ENCODE results near the gene IGFL2.
"Not testable (repeated sequence)": the region's sequence is repeated elsewhere in the genome, so short reads cannot be mapped to it uniquely, and the experiment has no call there.

Gene IGFL2

GRCh38 chr19:46147791-46148288, at the start of gene IGFL2:
Gene IGFL2, plus strand, starts transcription at chr19:46148238. Its CDS starts 41 bp downstream, at chr19:46148279.
- no peak for DNase-seq

- DNase-seq = no peak
Observed at GRCh38 chr19:46100344-46100743, 47.7 kb upstream of the IGFL2 start.

- DNase-seq = no peak
Observed at GRCh38 chr19:46101293-46101692, 46.7 kb upstream of the IGFL2 start.

GRCh38 chr19:46102333-46102732, 45.7 kb upstream of the IGFL2 start:
- DNase-seq = not testable (repeated sequence)

GRCh38 chr19:46107371-46107770, 40.7 kb upstream of the IGFL2 start:
- peak in 2 of 58 donors; percentile 2 to 4 for DNase-seq

GRCh38 chr19:46109876-46110275, 38.2 kb upstream of the IGFL2 start:
- DNase-seq = no peak

GRCh38 chr19:46111376-46111775, 36.7 kb upstream of the IGFL2 start:
- DNase-seq = peak in 3 of 58 donors; percentile 2 to 13 (median 11)

GRCh38 chr19:46112527-46112926, 35.5 kb upstream of the IGFL2 start:
- no peak for DNase-seq

- no peak for DNase-seq
Observed at GRCh38 chr19:46113726-46114125, 34.3 kb upstream of the IGFL2 start.

GRCh38 chr19:46115396-46116106, 32.5 kb upstream of the IGFL2 start:
- DNase-seq = peak in 3 of 58 donors; percentile 3 to 14 (median 10)

- no peak for DNase-seq
Observed at GRCh38 chr19:46116121-46116520, 31.9 kb upstream of the IGFL2 start.

- DNase-seq = no peak
Observed at GRCh38 chr19:46118136-46118535, 29.9 kb upstream of the IGFL2 start.

GRCh38 chr19:46124638-46125115, 23.4 kb upstream of the IGFL2 start, which contains the start of gene IGFL3:
Gene IGFL3, minus strand, starts transcription at chr19:46124688. Its CDS starts 39 bp downstream, at chr19:46124649.
- no peak for DNase-seq

GRCh38 chr19:46125447-46125846, 22.6 kb upstream of the IGFL2 start:
- no peak for DNase-seq

GRCh38 chr19:46126086-46126580, 21.9 kb upstream of the IGFL2 start:
- DNase-seq = no peak

- no peak for DNase-seq
Observed at GRCh38 chr19:46131485-46132143, 16.4 kb upstream of the IGFL2 start.

GRCh38 chr19:46132508-46133100, 15.4 kb upstream of the IGFL2 start:
- no peak for DNase-seq

GRCh38 chr19:46133101-46133627, 14.9 kb upstream of the IGFL2 start:
- peak in 14 of 58 donors; percentile 4 to 64 (median 20) for DNase-seq

GRCh38 chr19:46133777-46134241, 14.2 kb upstream of the IGFL2 start:
- no peak for DNase-seq

GRCh38 chr19:46134527-46134926, 13.5 kb upstream of the IGFL2 start:
- DNase-seq = no peak

GRCh38 chr19:46137915-46138473, 10.0 kb upstream of the IGFL2 start:
- DNase-seq = no peak

All from anterior cingulate cortex (tissue), 58 donors.